K562 (cell line): ENCODE results near the gene IL20. TPM values are rescaled to one million over a fixed set of nuclear protein-coding genes. Genes with fewer than 3 reads are reported as not detected.

ENCODE experiments used
- ATAC-seq: fragments of 200-7000 bp; cut with Tn5 transposase; 3 replicates; pipeline ENCODE4 v1.9.1; 2020; ENCODE audit warnings: moderate library complexity
- BruUV-seq: library from RNA; stranded (reverse); fragments of 400-500 nt; replicated peaks from 2 replicates; lab custom pipeline; 2021; lab: Mats Ljungman, UMichigan
- CTCF ChIA-PET: fragments of 300-600 bp; formaldehyde crosslinking; extraction: SDS; loops from one replicate; lab custom pipeline; 2021; ENCODE audit warnings: low intra/inter-chr PET ratio; lab: Yijun Ruan, JAX
- POLR2A ChIA-PET: fragments of 300-600, 350-650 bp; sonication (Branson Sonifier 250); formaldehyde crosslinking; extraction: SDS; loops from one replicate; lab custom pipeline; 2021; ENCODE audit warnings: antibody characterized with exemption, inconsistent platforms; lab: Yijun Ruan, JAX
- DNase-seq, 4 experiments: peaks; one replicate each; pipeline versions ENCODE4 v3.0.0 to v3.0.0-alpha.2; 2011 to 2018; ENCODE audit warnings: low spot score in 3 of 4, mixed read lengths in 3 of 4; ENCODE audit errors: extremely low read depth in 1 of 4
- FAIRE-seq: peaks from 2 replicates; lab custom pipeline; 2011; peaks lifted over from hg19 to GRCh38; lab: Jason Lieb, UNC
- H2AFZ ChIP-seq: 2 replicates; pipeline ENCODE4 v1.6.0; 2011; ENCODE audit warnings: low read depth, low read length, control low read depth, inconsistent platforms
- H3K27ac ChIP-seq: fragments of 200-600 bp; 3 replicates; pipeline ENCODE4 v1.8.0; 2011; ENCODE audit warnings: low read depth, mild to moderate bottlenecking, control low read depth, inconsistent platforms, low read length, moderate library complexity, mixed read lengths; ENCODE audit errors: extremely low read depth
- H3K27me3 ChIP-seq, 2 experiments: fragments of 300-600 bp in 1 of 2; 2 replicates in 1 of 2; 3 replicates in 1 of 2; pipeline versions ENCODE4 v1.6.0 to v1.8.0; 2011; ENCODE audit warnings: inconsistent platforms in 2 of 2, low read length in 2 of 2, mild to moderate bottlenecking in 1 of 2, mixed read lengths in 1 of 2, moderate library complexity in 1 of 2; ENCODE audit not compliant: control insufficient read depth in 2 of 2, insufficient read depth in 2 of 2
- H3K36me3 ChIP-seq: fragments of 300-600 bp; 3 replicates; pipeline ENCODE4 v1.8.0; 2011; ENCODE audit warnings: mild to moderate bottlenecking, low read length, inconsistent platforms; ENCODE audit not compliant: control insufficient read depth, insufficient read depth
- H3K4me1 ChIP-seq, 2 experiments: fragments of 200-600 bp in 1 of 2; replicated peaks in 1 of 2; 2 replicates in 1 of 2; 3 replicates in 1 of 2; pipeline versions ENCODE4 v1.5.1 to v1.8.0; 2011; ENCODE audit warnings: inconsistent platforms in 2 of 2, low read length in 2 of 2, mild to moderate bottlenecking in 1 of 2, mixed read lengths in 1 of 2, moderate library complexity in 1 of 2; ENCODE audit not compliant: control insufficient read depth in 2 of 2, insufficient read depth in 2 of 2
- H3K4me2 ChIP-seq: 2 replicates; pipeline ENCODE4 v1.6.1; 2011; ENCODE audit warnings: low read length, control low read depth, inconsistent platforms, mixed read lengths; ENCODE audit not compliant: insufficient read depth
- H3K4me3 ChIP-seq: fragments of 200-600 bp; sonication (generic), shearing (Covaris generic); 2 replicates; pipeline ENCODE4 v1.5.1; 2016; ENCODE audit warnings: control low read depth, inconsistent platforms
- H3K79me2 ChIP-seq: fragments of 200-600 bp; 3 replicates; pipeline ENCODE4 v1.8.0; 2011; ENCODE audit warnings: low read length, inconsistent platforms; ENCODE audit not compliant: control insufficient read depth, insufficient read depth
- H3K9ac ChIP-seq, 2 experiments: 2 replicates each; pipeline versions ENCODE4 v1.6.0 to v1.6.1; 2011; ENCODE audit warnings: low read depth in 2 of 2, low read length in 2 of 2, control low read depth in 1 of 2, inconsistent platforms in 1 of 2, mild to moderate bottlenecking in 1 of 2, mixed read lengths in 1 of 2; ENCODE audit not compliant: insufficient read depth in 1 of 2
- H3K9me1 ChIP-seq: one replicate; pipeline ENCODE4 v1.6.0; 2011; ENCODE audit warnings: inconsistent platforms, mild to moderate bottlenecking, low read length, moderate library complexity; ENCODE audit not compliant: control insufficient read depth, insufficient read depth
- H3K9me3 ChIP-seq: replicated peaks from 2 replicates; pipeline ENCODE4 v1.5.1; 2011; ENCODE audit warnings: low read depth, low read length, inconsistent platforms; ENCODE audit not compliant: control insufficient read depth, insufficient read depth
- H4K20me1 ChIP-seq: replicated peaks from 2 replicates; pipeline ENCODE4 v1.6.1; 2011; ENCODE audit warnings: low read length, inconsistent platforms, mixed read lengths; ENCODE audit not compliant: control insufficient read depth, insufficient read depth
- CBFA2T3 ChIP-seq: fragments of 450-650 bp; IDR thresholded peaks from 2 replicates; pipeline ENCODE4 v1.6.1; 2017
- HDGF ChIP-seq: fragments of 450-650 bp; IDR thresholded peaks from 2 replicates; pipeline ENCODE4 v1.6.1; 2016
- KHSRP ChIP-seq: fragments of 450-650 bp; IDR thresholded peaks from 2 replicates; pipeline ENCODE4 v1.6.1; 2017
- LARP7 ChIP-seq: fragments of 450-650 bp; IDR thresholded peaks from 2 replicates; pipeline ENCODE4 v1.6.1; 2016
- PYGO2 ChIP-seq: fragments of 450-650 bp; IDR thresholded peaks from 2 replicates; pipeline ENCODE4 v1.6.1; 2016; ENCODE audit warnings: mild to moderate bottlenecking, missing genetic modification characterization, moderate library complexity, missing compliant biosample characterization
- RBM22 ChIP-seq: fragments of 200-400 bp; formaldehyde crosslinking; IDR thresholded peaks from 2 replicates; pipeline ENCODE4 v1.6.1; 2018; ENCODE audit warnings: low read length, low read depth; ENCODE audit not compliant: poor library complexity, severe bottlenecking
- SIRT6 ChIP-seq: IDR thresholded peaks from one replicate; pipeline ENCODE4 v1.6.1; 2012; ENCODE audit warnings: low read depth, mild to moderate bottlenecking, control low read depth, inconsistent platforms, low read length, moderate library complexity
- SP1 ChIP-seq: sonication (generic); formaldehyde crosslinking; IDR thresholded peaks from 2 replicates; pipeline ENCODE4 v1.8.1; 2022; ENCODE audit warnings: mild to moderate bottlenecking, missing genetic modification reagents
- SP2 ChIP-seq: IDR thresholded peaks from 2 replicates; pipeline ENCODE4 v1.6.1; 2011; ENCODE audit warnings: mild to moderate bottlenecking, low read depth, low read length, moderate library complexity; ENCODE audit not compliant: poor library complexity, severe bottlenecking; ENCODE audit errors: extremely low read depth
- TAF1 ChIP-seq: IDR thresholded peaks from 2 replicates; pipeline ENCODE4 v1.6.1; 2011; ENCODE audit warnings: mild to moderate bottlenecking, low read length, moderate library complexity; ENCODE audit not compliant: insufficient read depth, control insufficient read depth, severe bottlenecking; ENCODE audit errors: extremely low read depth
- TCF7 ChIP-seq: sonication (generic); IDR thresholded peaks from 2 replicates; pipeline ENCODE4 v1.6.1; 2016; ENCODE audit warnings: antibody characterized with exemption, borderline replicate concordance
- ZFPM2 ChIP-seq: fragments of 250-450 bp; sonication (Bioruptor Pico); IDR thresholded peaks from 2 replicates; pipeline ENCODE4 v1.5.1; 2022; ENCODE audit warnings: mild to moderate bottlenecking
- ZNF318 ChIP-seq, 2 experiments: fragments of 450-650 bp; IDR thresholded peaks; 2 replicates each; pipeline ENCODE4 v1.6.1; 2016; ENCODE audit warnings: mild to moderate bottlenecking in 2 of 2, borderline replicate concordance in 1 of 2, low read depth in 1 of 2, moderate library complexity in 1 of 2
- ZNF511 ChIP-seq: sonication (generic); formaldehyde crosslinking; IDR thresholded peaks from 2 replicates; pipeline ENCODE4 v1.8.0; 2022; ENCODE audit warnings: mild to moderate bottlenecking, missing genetic modification reagents
- ZNF695 ChIP-seq: fragments of 450-650 bp; formaldehyde crosslinking; IDR thresholded peaks from 2 replicates; pipeline ENCODE4 v1.4.0; 2020; ENCODE audit warnings: mild to moderate bottlenecking, moderate library complexity
- WGBS: fragments of 100-300 bp; shearing (Covaris generic); methylation state at CpG from one replicate; pipeline ENCODE4 v1.1.6; 2016; ENCODE audit warnings: low coverage, mixed read lengths; ENCODE audit not compliant: insufficient coverage; ENCODE audit errors: missing lambda C conversion rate; 5-methylcytosine and 5-hydroxymethylcytosine counted together
- in situ Hi-C: fragments of 300-500 bp; cut with MboI; formaldehyde crosslinking; loops from 4 replicates; pipeline ENCODE4 v1.15.0; 2018; ENCODE audit warnings: inconsistent platforms, mixed read lengths
- intact Hi-C: fragments of 100-400 bp; cut with micrococcal nuclease; formaldehyde crosslinking; loops from 2 replicates; pipeline ENCODE4 v1.14.2; 2022
- polyA plus RNA-seq, 8 experiments: library from polyadenylated mRNA; depleted of rRNA in 4 of 8; stranded (reverse) in 5 of 8; unstranded in 3 of 8; fragments of >200 nt; fragmentation: Nextera tagmentation in 2 of 8; fragmentation: Illumina TruSeq in 1 of 8; extraction: Ambion mirVana in 2 of 8; extraction: Trizol in 1 of 8; gene quantifications; 2 replicates each; pipeline versions ENCODE4 v1.2.1 to v1.2.3, GENCODE V29; 2011 to 2014; ENCODE audit warnings: inconsistent platforms in 1 of 8, missing spikeins in 1 of 8
- total RNA-seq, 7 experiments: library from RNA; depleted of rRNA in 6 of 7; stranded (reverse); fragments of >200 nt in 6 of 7; fragmentation: Illumina TruSeq in 2 of 7; extraction: Trizol in 2 of 7; gene quantifications; 2 replicates each; pipeline versions ENCODE4 v1.2.1 to v1.2.3, GENCODE V29; 2011 to 2021; ENCODE audit warnings: low replicate concordance in 1 of 7

Gene IL20
- total and polyA plus RNA-seq, 9 of the 15 experiments (the other 6 are each of a cell fraction or from before 2014, with no cell fraction given): not detected

DNA sequence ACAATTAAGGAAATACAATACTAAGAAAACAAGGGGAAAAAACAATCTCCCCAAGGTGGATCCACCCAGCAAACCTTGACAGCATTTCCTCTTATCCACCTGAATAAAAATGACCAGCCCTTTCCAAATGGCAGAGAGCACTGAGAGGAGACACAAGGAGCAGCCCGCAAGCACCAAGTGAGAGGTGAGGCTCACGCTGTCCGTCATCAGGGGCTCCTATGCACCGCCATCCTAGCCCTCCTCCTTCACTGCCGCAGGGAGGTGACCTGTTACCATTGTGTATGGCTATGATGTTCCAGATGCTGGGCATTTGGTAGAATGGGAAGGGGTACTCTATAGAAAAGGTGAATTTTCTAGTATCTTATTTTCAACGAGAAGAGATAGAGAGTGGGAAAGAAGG, 31.2 kb upstream of the IL20 start:
- Histone ChIP-seq H3K9me1 (no peaks in the 10 kb centered on the region), H4K20me1 (no peaks in the 10 kb centered on the region; the same call in none of the 2 replicates), H3K9me3 (no peaks in the 10 kb centered on the region), H3K27me3 (peaks cover 70% of the 10 kb centered on the region in 2 experiments), H2AFZ (no peak overlapping the region), H3K9ac (no peak overlapping the region), H3K4me3 (no peak overlapping the region), H3K36me3 (no peaks in the 10 kb centered on the region), H3K4me1 (no peaks in the 10 kb centered on the region; a peak in 1 of 5 replicates), H3K79me2 (no peaks in the 10 kb centered on the region), H3K27ac (no peak overlapping the region), H3K4me2 (no peak overlapping the region)
- intact Hi-C loops: no loop called here
- 2% methylated on average over 6 of the region's 6 CpGs for WGBS
- no peak for DNase-seq
- ChIA-PET POLR2A (interaction anchor here (0.6 to 1.3 kb wide), 4 partner anchors 11 to 49 kb away, joined by 3 to 4 read pairs (median 4); no protein-coding TSS in a partner anchor), CTCF (no interaction called here)
- no peak for ATAC-seq
- FAIRE-seq: no peak
- BruUV-seq: no TSS peak
- in situ Hi-C loops: no loop called here
- TF ChIP-seq SP2 (no peak), KHSRP (no peak), ZNF318 (IDR thresholded peaks at IDR 0.05; ENCODE audit: borderline replicate concordance in 1 of 2, low read depth in 1 of 2) (no peak), SIRT6 (no peak), ZFPM2 (no peak), ZNF695 (CRISPR knock-in tag) (no peak), CBFA2T3 (no peak), ZNF511 (CRISPR knock-in tag) (no peak), TAF1 (no peak), LARP7 (no peak), SP1 (CRISPR knock-in tag) (no peak), TCF7 (no peak), PYGO2 (tag) (no peak), HDGF (no peak), RBM22 (no peak)
